ENCODE data around the gene ARHGAP44. TPM values are rescaled to one million over a fixed set of nuclear protein-coding genes. Genes with fewer than 3 reads are reported as not detected.

The ARHGAP44 gene
- total and polyA plus RNA-seq, 4 donors = 0.14 to 1.3 (median 0.42) TPM

GRCh38 chr17:12952012-12952411 lies 162.7 kb downstream of the ARHGAP44 start:
- WGBS = 90% methylated on average over 4 of the region's 4 CpGs
- Histone ChIP-seq H3K9me3 (ENCODE audit: control insufficient read depth in 4 of 4, low read length in 3 of 4) (no peaks in the 10 kb centered on the region), H3K27ac (ENCODE audit: low read depth in 1 of 2, low read length in 2 of 2) (no peak overlapping the region), H3K9ac (ENCODE audit: low read depth in 1 of 2, low read length in 2 of 2) (no peak overlapping the region), H3K4me1 (ENCODE audit: control insufficient read depth in 4 of 4, insufficient read depth in 4 of 4, low read length in 3 of 4) (no peaks in the 10 kb centered on the region), H3K4me3 (ENCODE audit: low read depth in 1 of 3, low read length in 3 of 3) (no peak overlapping the region), H3K27me3 (ENCODE audit: control insufficient read depth in 4 of 4, insufficient read depth in 4 of 4, low read length in 3 of 4) (no peaks in the 10 kb centered on the region), H3K36me3 (ENCODE audit: control insufficient read depth in 4 of 4, insufficient read depth in 3 of 4, low read depth in 1 of 4, low read length in 3 of 4) (no peaks in the 10 kb centered on the region)
- no peak for TF ChIP-seq MAX (IDR thresholded peaks at IDR 0.05)
- TF ChIP-seq TAF1 (conservative IDR thresholded peaks at IDR 0.05) = no peak
- TF ChIP-seq HNF4A (conservative IDR thresholded peaks at IDR 0.05) = no peak
- no peak for TF ChIP-seq NR2F2 (IDR thresholded peaks at IDR 0.05)
- TF ChIP-seq JUND (IDR thresholded peaks at IDR 0.05) = no peak
- no peak for TF ChIP-seq GABPA (IDR thresholded peaks at IDR 0.05 in 1 of 2, conservative IDR thresholded peaks at IDR 0.05 in 1 of 2)
- TF ChIP-seq ZBTB33 (IDR thresholded peaks at IDR 0.05) = no peak
- no peak for TF ChIP-seq FOXA1 (IDR thresholded peaks at IDR 0.05)
- TF ChIP-seq HNF4G (IDR thresholded peaks at IDR 0.05) = no peak
- TF ChIP-seq FOXA2 (IDR thresholded peaks at IDR 0.05) = no peak
- no peak for TF ChIP-seq CTCF (IDR thresholded peaks at IDR 0.05; ENCODE audit: low read depth, low read length, missing input control)
- no peak for TF ChIP-seq YY1 (IDR thresholded peaks at IDR 0.05)
- no peak for TF ChIP-seq EGR1 (IDR thresholded peaks at IDR 0.05; ENCODE audit: low read depth in 2 of 2)
- no peak for TF ChIP-seq SP1 (IDR thresholded peaks at IDR 0.05)
- no peak for TF ChIP-seq ATF3 (IDR thresholded peaks at IDR 0.05)
- no peak for TF ChIP-seq RXRA (IDR thresholded peaks at IDR 0.05)
- no peak for TF ChIP-seq RAD21 (IDR thresholded peaks at IDR 0.05)
- TF ChIP-seq REST (IDR thresholded peaks at IDR 0.05) = no peak
- no peak for DNase-seq (ENCODE audit: low spot score)
